Measurements from ENCODE around the gene FBXL5.

Gene FBXL5

DNA sequence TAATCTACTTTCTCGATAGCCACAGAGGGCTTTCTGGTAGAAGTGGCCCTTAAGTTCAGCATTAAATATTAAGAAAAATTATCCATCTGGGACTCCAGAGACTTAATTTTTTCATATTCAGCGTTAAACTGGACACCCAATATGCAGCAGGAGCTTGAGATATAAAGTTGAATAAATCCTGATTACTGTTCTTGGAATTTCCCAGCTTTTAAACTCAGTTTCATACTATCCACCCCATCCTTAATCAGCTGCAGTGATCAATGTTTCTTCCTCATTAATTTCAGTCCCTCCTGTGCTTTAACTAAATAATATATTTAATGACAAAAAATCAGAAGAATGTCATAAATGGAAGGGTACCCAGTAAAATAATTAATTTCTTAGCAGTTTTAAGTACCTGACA lies 3.6 kb upstream of the FBXL5 start:
- TF ChIP-seq, protein P1, sequence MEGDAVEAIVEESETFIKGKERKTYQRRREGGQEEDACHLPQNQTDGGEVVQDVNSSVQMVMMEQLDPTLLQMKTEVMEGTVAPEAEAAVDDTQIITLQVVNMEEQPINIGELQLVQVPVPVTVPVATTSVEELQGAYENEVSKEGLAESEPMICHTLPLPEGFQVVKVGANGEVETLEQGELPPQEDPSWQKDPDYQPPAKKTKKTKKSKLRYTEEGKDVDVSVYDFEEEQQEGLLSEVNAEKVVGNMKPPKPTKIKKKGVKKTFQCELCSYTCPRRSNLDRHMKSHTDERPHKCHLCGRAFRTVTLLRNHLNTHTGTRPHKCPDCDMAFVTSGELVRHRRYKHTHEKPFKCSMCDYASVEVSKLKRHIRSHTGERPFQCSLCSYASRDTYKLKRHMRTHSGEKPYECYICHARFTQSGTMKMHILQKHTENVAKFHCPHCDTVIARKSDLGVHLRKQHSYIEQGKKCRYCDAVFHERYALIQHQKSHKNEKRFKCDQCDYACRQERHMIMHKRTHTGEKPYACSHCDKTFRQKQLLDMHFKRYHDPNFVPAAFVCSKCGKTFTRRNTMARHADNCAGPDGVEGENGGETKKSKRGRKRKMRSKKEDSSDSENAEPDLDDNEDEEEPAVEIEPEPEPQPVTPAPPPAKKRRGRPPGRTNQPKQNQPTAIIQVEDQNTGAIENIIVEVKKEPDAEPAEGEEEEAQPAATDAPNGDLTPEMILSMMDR (IDR thresholded peaks at IDR 0.05; ENCODE audit: insufficient read depth, low read depth, low read length, missing control alignments), result no peak
- H3K4me3 ChIP-seq (ENCODE audit: low read depth, low read length), result no peak overlapping the region
- no peak for DNase-seq (ENCODE audit: low read depth)

- no peak overlapping the region for H3K4me3 ChIP-seq (ENCODE audit: low read depth, low read length)
- TF ChIP-seq, protein P1 (IDR thresholded peaks at IDR 0.05; ENCODE audit: insufficient read depth, low read depth, low read length, missing control alignments), result no peak
- DNase-seq (ENCODE audit: low read depth), result no peak
These were observed 3.1 kb upstream of the FBXL5 start for GRCh38 chr4:15658136-15658770.

DNA sequence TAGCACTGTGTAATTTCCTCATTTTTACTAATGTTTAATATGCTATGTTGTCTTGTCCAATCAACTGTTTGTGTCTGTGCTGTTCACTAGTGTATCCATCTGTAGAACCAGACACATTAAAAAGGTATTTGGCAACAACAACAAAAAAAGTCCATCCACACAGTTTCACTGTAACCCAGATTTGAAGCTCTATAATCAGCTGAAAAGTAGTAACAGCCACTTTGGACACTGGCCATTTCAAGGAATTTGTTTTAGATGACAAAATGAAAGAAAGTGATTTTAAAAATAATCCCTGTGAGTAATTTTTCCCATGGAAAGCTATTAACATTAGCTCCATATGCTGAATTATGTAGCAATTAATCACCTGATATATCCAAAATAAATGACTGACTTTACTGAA lies 2.2 kb upstream of the FBXL5 start:
- TF ChIP-seq, protein P1 (IDR thresholded peaks at IDR 0.05; ENCODE audit: insufficient read depth, low read depth, low read length, missing control alignments), result no peak
- H3K4me3 ChIP-seq (ENCODE audit: low read depth, low read length), result no peak overlapping the region
- DNase-seq (ENCODE audit: low read depth), result no peak

DNA sequence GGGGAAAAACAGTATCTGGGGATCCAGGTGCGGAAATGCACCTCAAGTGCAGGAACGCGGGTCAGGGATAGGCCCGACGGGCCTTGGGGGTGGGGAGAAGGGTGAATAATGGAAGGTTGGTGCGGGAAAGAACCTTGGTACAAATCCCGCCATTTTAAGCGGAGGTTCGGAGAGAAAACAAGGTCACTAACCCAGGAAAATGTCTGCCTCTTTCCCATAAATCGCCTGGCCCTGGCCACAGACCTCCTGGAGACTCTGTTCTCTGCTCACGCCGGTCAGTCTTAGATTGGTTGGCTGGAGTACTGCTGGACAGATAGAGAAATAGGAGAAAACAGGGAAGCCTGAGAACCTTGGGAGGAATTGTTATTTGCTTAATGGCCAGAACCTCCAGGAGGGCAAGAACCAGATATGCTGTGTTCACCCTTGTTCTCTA lies 897 bp upstream of the FBXL5 start:
- DNase-seq (ENCODE audit: low read depth), result no peak
- TF ChIP-seq, protein P1 (IDR thresholded peaks at IDR 0.05; ENCODE audit: insufficient read depth, low read depth, low read length, missing control alignments), result no peak
- H3K4me3 ChIP-seq (ENCODE audit: low read depth, low read length), result peak overlapping the region; percentile 83

- no peak for DNase-seq (ENCODE audit: low read depth)
- H3K4me3 ChIP-seq (ENCODE audit: low read depth, low read length), result peak overlapping the region; percentile 97
- TF ChIP-seq, protein P1 (IDR thresholded peaks at IDR 0.05; ENCODE audit: insufficient read depth, low read depth, low read length, missing control alignments), result no peak
These were observed 449 bp downstream of the FBXL5 start for GRCh38 chr4:15654593-15655222.

GRCh38 chr4:15653864-15654592 lies 1.1 kb downstream of the FBXL5 start:
- DNase-seq (ENCODE audit: low read depth), result peak; percentile 69
- peak overlapping the region; percentile 97 for H3K4me3 ChIP-seq (ENCODE audit: low read depth, low read length)
- TF ChIP-seq, protein P1 (IDR thresholded peaks at IDR 0.05; ENCODE audit: insufficient read depth, low read depth, low read length, missing control alignments), result no peak
